ENCODE results near the gene RORC.

The RORC gene

DNA sequence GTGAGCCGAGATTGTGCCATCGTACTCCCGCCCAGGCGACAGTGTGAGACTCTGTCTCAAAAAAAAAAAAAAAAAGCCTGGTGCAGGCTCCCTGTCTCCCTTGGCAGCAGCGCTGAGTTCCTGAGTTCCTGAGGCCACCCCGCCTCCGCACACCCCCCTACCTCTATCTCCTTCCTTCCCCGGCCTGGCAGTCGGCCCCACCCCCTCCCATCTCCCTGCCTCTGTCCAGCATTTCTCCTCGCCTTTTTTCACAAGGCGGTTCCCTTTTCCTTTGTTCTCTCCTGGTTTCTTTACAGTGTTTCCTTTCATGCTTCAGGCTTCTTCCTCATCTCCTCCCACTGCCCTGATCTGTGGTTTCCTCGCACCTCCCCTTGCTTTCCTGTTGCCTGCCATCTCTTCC lies 2.7 kb downstream of the RORC start:
- Histone ChIP-seq H3K9me3 (ENCODE audit: control insufficient read depth, insufficient read depth, low read length) (no peaks in the 10 kb centered on the region), H3K27ac (ENCODE audit: low read length) (no peak overlapping the region), H3K4me3 (ENCODE audit: low read length) (no peak overlapping the region), H3K4me1 (ENCODE audit: control insufficient read depth, insufficient read depth, low read length) (peaks cover 17% of the 10 kb centered on the region; the same call in 1 of the 2 replicates), H3K36me3 (ENCODE audit: control insufficient read depth, insufficient read depth, low read length) (no peaks in the 10 kb centered on the region), H3K27me3 (ENCODE audit: control insufficient read depth, insufficient read depth, low read length) (no peaks in the 10 kb centered on the region)
- no CpG with 5 or more reads among the region's 12 CpGs for WGBS (ENCODE audit: insufficient coverage, insufficient read length)
- no peak for DNase-seq (ENCODE audit: low read depth, low spot score)

- H3K4me1 ChIP-seq (ENCODE audit: control insufficient read depth, insufficient read depth, low read length): peaks cover 17% of the 10 kb centered on the region; the same call in 1 of the 2 replicates
- H3K9me3 ChIP-seq (ENCODE audit: control insufficient read depth, insufficient read depth, low read length): no peaks in the 10 kb centered on the region
- no peaks in the 10 kb centered on the region for H3K36me3 ChIP-seq (ENCODE audit: control insufficient read depth, insufficient read depth, low read length)
- WGBS (ENCODE audit: insufficient coverage, insufficient read length): no CpG with 5 or more reads among the region's 9 CpGs
- H3K27me3 ChIP-seq (ENCODE audit: control insufficient read depth, insufficient read depth, low read length): no peaks in the 10 kb centered on the region
- H3K27ac ChIP-seq (ENCODE audit: low read length): no peak overlapping the region
- no peak for DNase-seq (ENCODE audit: low read depth, low spot score)
- H3K4me3 ChIP-seq (ENCODE audit: low read length): no peak overlapping the region
Observed at GRCh38 chr1:151827853-151828252, 3.7 kb downstream of the RORC start.

- H3K4me1 ChIP-seq (ENCODE audit: control insufficient read depth, insufficient read depth, low read length): peaks cover 20% of the 10 kb centered on the region
- WGBS (ENCODE audit: insufficient coverage, insufficient read length): no CpG with 5 or more reads among the region's 21 CpGs
Observed at GRCh38 chr1:151825751-151826660, 5.6 kb downstream of the RORC start.

GRCh38 chr1:151825204-151825603 lies 6.4 kb downstream of the RORC start:
- no peaks in the 10 kb centered on the region for H3K9me3 ChIP-seq (ENCODE audit: control insufficient read depth, insufficient read depth, low read length)
- no peaks in the 10 kb centered on the region for H3K27me3 ChIP-seq (ENCODE audit: control insufficient read depth, insufficient read depth, low read length)
- no peak overlapping the region for H3K4me3 ChIP-seq (ENCODE audit: low read length)
- H3K4me1 ChIP-seq (ENCODE audit: control insufficient read depth, insufficient read depth, low read length): peaks cover 17% of the 10 kb centered on the region
- no peak overlapping the region for H3K27ac ChIP-seq (ENCODE audit: low read length)
- DNase-seq (ENCODE audit: low read depth, low spot score): no peak
- H3K36me3 ChIP-seq (ENCODE audit: control insufficient read depth, insufficient read depth, low read length): no peaks in the 10 kb centered on the region
- no CpG with 5 or more reads among the region's 9 CpGs for WGBS (ENCODE audit: insufficient coverage, insufficient read length)

More at GRCh38 chr1:151825751-151826660, 5.6 kb downstream of the RORC start:
- H3K36me3 ChIP-seq (ENCODE audit: control insufficient read depth, insufficient read depth, low read length): no peaks in the 10 kb centered on the region
- H3K4me3 ChIP-seq (ENCODE audit: low read length): no peak overlapping the region
- no peaks in the 10 kb centered on the region for H3K27me3 ChIP-seq (ENCODE audit: control insufficient read depth, insufficient read depth, low read length)
- DNase-seq (ENCODE audit: low read depth, low spot score): no peak
- no peak overlapping the region for H3K27ac ChIP-seq (ENCODE audit: low read length)
- no peaks in the 10 kb centered on the region for H3K9me3 ChIP-seq (ENCODE audit: control insufficient read depth, insufficient read depth, low read length)

DNA sequence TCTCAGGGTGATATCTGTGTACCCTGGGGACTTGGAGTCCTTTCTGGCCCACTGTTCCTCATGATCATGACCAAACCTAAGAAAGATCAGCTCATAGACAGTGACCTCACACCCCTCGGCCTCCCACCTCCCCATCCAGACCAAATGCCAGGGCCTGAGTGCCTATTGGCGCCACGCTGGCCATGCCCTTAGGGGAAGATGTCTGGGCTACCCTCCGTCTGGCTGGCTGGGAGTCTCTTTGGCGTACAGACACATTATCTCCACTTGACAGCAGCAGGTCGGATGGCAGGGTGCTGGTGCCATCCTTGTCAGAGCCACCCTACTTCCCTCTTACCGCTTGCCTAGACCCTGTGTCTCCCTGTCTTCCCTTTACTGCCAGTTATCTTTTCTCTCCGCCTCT lies 8.4 kb downstream of the RORC start:
- WGBS (ENCODE audit: insufficient coverage, insufficient read length): no CpG with 5 or more reads among the region's 8 CpGs

GRCh38 chr1:151822404-151822803 lies 9.2 kb downstream of the RORC start:
- Histone ChIP-seq H3K9me3 (ENCODE audit: control insufficient read depth, insufficient read depth, low read length) (no peaks in the 10 kb centered on the region), H3K4me3 (ENCODE audit: low read length) (no peak overlapping the region), H3K27ac (ENCODE audit: low read length) (no peak overlapping the region), H3K36me3 (ENCODE audit: control insufficient read depth, insufficient read depth, low read length) (no peaks in the 10 kb centered on the region), H3K27me3 (ENCODE audit: control insufficient read depth, insufficient read depth, low read length) (no peaks in the 10 kb centered on the region), H3K4me1 (ENCODE audit: control insufficient read depth, insufficient read depth, low read length) (peaks cover 9% of the 10 kb centered on the region)
- DNase-seq (ENCODE audit: low read depth, low spot score): no peak
- WGBS (ENCODE audit: insufficient coverage, insufficient read length): no CpG with 5 or more reads among the region's 7 CpGs

More for the DNA sequence above, 8.4 kb downstream of the RORC start:
- Histone ChIP-seq H3K27me3 (ENCODE audit: control insufficient read depth, insufficient read depth, low read length) (no peaks in the 10 kb centered on the region), H3K4me3 (ENCODE audit: low read length) (no peak overlapping the region), H3K9me3 (ENCODE audit: control insufficient read depth, insufficient read depth, low read length) (no peaks in the 10 kb centered on the region), H3K27ac (ENCODE audit: low read length) (no peak overlapping the region), H3K4me1 (ENCODE audit: control insufficient read depth, insufficient read depth, low read length) (peaks cover 13% of the 10 kb centered on the region), H3K36me3 (ENCODE audit: control insufficient read depth, insufficient read depth, low read length) (no peaks in the 10 kb centered on the region)
- DNase-seq (ENCODE audit: low read depth, low spot score): no peak

DNA sequence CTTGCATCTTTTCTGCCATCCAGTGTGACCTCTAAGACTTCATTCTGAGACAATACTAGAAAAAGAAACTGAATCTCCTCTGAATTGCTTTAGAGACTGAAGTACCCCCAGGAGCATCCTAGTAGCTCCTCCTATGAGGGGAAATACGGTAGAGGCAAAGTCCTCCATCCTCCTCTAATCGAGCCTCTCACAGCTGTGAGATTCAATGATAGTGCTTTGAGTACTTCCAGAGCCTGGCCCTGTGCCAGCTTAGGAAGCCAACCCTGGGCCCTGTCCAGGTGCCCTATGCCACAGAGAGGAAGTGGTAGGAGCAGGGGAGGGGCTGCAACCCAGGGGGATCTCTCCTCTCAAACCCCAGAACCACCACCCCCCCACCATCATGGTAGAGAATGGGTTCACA lies 10.7 kb downstream of the RORC start:
- no peak overlapping the region for H3K27ac ChIP-seq (ENCODE audit: low read length)
- no peak for DNase-seq (ENCODE audit: low read depth, low spot score)
- H3K36me3 ChIP-seq (ENCODE audit: control insufficient read depth, insufficient read depth, low read length): no peaks in the 10 kb centered on the region

GRCh38 chr1:151819976-151820623 lies 11.5 kb downstream of the RORC start:
- no CpG with 5 or more reads among the region's 7 CpGs for WGBS (ENCODE audit: insufficient coverage, insufficient read length)
- no peak overlapping the region for H3K27ac ChIP-seq (ENCODE audit: low read length)
- no peaks in the 10 kb centered on the region for H3K36me3 ChIP-seq (ENCODE audit: control insufficient read depth, insufficient read depth, low read length)
- H3K4me1 ChIP-seq (ENCODE audit: control insufficient read depth, insufficient read depth, low read length): peaks cover 4% of the 10 kb centered on the region; the same call in 1 of the 2 replicates
- no peaks in the 10 kb centered on the region for H3K9me3 ChIP-seq (ENCODE audit: control insufficient read depth, insufficient read depth, low read length)
- no peak overlapping the region for H3K4me3 ChIP-seq (ENCODE audit: low read length)
- no peaks in the 10 kb centered on the region for H3K27me3 ChIP-seq (ENCODE audit: control insufficient read depth, insufficient read depth, low read length)
- DNase-seq (ENCODE audit: low read depth, low spot score): no peak

More for the DNA sequence above, 10.7 kb downstream of the RORC start:
- no CpG with 5 or more reads among the region's 2 CpGs for WGBS (ENCODE audit: insufficient coverage, insufficient read length)
- Histone ChIP-seq H3K27me3 (ENCODE audit: control insufficient read depth, insufficient read depth, low read length) (no peaks in the 10 kb centered on the region), H3K4me1 (ENCODE audit: control insufficient read depth, insufficient read depth, low read length) (peaks cover 7% of the 10 kb centered on the region), H3K9me3 (ENCODE audit: control insufficient read depth, insufficient read depth, low read length) (no peaks in the 10 kb centered on the region), H3K4me3 (ENCODE audit: low read length) (no peak overlapping the region)

DNA sequence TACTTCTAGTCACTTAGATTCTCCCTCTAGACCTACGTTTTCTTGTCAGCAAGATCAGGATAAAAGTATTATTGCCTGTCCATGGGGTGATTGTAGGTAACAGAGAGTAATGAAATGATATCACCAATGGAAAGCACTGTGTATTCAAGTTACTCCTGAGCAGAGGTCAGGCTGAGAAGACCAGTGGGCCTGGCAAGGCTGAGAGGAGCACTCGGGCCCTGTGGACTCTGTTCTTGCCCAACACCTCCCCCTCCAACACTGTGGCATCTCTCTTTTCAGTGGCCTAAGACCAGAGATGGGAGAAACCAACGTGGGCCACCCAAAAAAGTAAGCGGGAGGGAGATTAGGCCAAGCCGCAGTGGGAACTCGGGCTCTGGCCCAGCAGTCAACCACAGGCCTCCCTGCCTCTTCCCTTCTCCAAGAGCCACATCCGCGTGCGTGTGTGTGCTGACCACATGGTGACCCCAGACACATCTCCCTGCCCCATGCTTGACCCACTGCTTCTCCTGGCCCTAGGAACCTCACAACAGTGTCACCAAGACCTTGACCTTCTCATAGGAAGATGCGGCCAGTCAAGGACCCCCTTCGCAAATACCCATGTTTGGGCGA lies 12.3 kb downstream of the RORC start:
- Histone ChIP-seq H3K27me3 (ENCODE audit: control insufficient read depth, insufficient read depth, low read length) (no peaks in the 10 kb centered on the region), H3K9me3 (ENCODE audit: control insufficient read depth, insufficient read depth, low read length) (no peaks in the 10 kb centered on the region), H3K36me3 (ENCODE audit: control insufficient read depth, insufficient read depth, low read length) (no peaks in the 10 kb centered on the region), H3K27ac (ENCODE audit: low read length) (no peak overlapping the region), H3K4me1 (ENCODE audit: control insufficient read depth, insufficient read depth, low read length) (peaks cover 4% of the 10 kb centered on the region; the same call in 1 of the 2 replicates), H3K4me3 (ENCODE audit: low read length) (no peak overlapping the region)
- no peak for DNase-seq (ENCODE audit: low read depth, low spot score)
- no CpG with 5 or more reads among the region's 12 CpGs for WGBS (ENCODE audit: insufficient coverage, insufficient read length)

DNA sequence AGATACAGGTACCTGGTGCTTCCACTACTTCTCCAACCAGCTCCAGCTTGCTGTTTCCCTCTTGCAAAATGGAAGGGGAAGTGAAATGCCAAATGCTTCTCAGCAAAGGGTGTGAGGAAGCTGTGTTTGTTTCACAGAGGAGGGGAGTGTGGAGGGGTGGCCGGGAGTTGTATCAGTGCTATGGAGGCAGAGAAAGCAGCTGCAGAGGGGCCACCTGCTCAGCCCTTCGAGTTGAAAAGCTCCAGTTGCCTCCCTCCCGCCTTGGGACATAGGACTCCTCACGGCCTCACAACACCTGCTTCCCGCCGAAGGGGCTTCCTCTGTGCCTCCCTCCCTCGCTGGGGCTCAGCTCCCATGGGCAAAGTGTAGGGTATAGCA lies 14.3 kb downstream of the RORC start:
- WGBS (ENCODE audit: insufficient coverage, insufficient read length): no CpG with 5 or more reads among the region's 7 CpGs
- Histone ChIP-seq H3K4me3 (ENCODE audit: low read length) (no peak overlapping the region), H3K27ac (ENCODE audit: low read length) (no peak overlapping the region), H3K9me3 (ENCODE audit: control insufficient read depth, insufficient read depth, low read length) (no peaks in the 10 kb centered on the region), H3K36me3 (ENCODE audit: control insufficient read depth, insufficient read depth, low read length) (no peaks in the 10 kb centered on the region), H3K4me1 (ENCODE audit: control insufficient read depth, insufficient read depth, low read length) (peaks cover 2% of the 10 kb centered on the region; the same call in 1 of the 2 replicates), H3K27me3 (ENCODE audit: control insufficient read depth, insufficient read depth, low read length) (no peaks in the 10 kb centered on the region)
- no peak for DNase-seq (ENCODE audit: low read depth, low spot score)

Measured in iPS DF 6.9 (cell line).